Tibial nerve (tissue), 3 donors: Measurements from ENCODE around the gene STPG1.

Experiments
- POLR2A ChIP-seq, 2 donors: fragments of 450-650 bp; IDR thresholded peaks; one replicate each; pipeline ENCODE4 v1.6.1; 2017; ENCODE audit warnings: antibody characterized with exemption in 2 of 2, mild to moderate bottlenecking in 2 of 2, moderate library complexity in 2 of 2
- TF ChIP-seq, protein P1 (sequence below), 5 experiments: fragments of 200-600 bp in 3 of 5; fragments of 450-650 bp in 2 of 5; sonication (generic) in 3 of 5; IDR thresholded peaks; one replicate each; pipeline ENCODE4 v1.5.1; 2016 to 2019; ENCODE audit warnings: antibody characterized with exemption in 5 of 5, mild to moderate bottlenecking in 3 of 5, moderate library complexity in 2 of 5

DNA sequence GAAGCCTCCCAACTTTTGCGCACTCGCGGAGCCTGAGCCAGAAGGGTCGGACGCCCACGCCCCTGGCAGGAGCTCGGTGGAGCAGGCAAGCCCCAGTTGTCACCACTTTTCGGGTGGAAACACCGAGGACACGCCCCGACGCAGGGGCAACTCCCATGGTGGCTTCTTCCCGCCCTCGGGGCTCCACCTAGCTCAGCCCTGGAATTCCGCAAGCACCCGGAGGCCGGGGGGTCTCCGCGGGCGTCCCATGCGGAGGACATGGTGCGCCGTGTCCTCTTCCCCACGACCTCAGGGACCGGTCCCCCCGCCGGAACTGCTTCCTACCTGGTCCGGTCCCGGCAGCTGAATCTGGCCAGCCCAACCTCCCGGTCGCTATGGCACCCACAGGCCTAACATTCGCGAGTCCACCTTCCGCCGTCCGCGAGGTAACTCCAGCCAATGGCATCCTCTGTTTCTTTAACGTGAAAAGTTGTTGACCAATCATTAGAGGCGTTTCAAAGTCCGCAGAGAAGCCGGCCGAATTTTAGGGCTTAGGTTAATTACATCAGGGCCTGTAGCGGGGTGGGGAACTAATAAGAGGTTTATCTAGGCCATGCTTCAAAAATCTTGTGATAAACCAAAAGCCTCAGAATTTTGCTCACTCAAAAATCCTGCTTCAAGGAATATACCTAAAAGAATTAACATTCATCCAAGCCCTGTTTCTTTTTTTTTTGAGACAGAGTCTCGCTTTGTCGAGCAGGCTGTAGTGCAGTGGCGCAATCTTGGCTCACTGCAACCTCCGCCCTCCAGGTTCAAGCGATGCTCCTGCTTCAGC, at the start of gene STPG1:
- TF ChIP-seq, protein P1, sequence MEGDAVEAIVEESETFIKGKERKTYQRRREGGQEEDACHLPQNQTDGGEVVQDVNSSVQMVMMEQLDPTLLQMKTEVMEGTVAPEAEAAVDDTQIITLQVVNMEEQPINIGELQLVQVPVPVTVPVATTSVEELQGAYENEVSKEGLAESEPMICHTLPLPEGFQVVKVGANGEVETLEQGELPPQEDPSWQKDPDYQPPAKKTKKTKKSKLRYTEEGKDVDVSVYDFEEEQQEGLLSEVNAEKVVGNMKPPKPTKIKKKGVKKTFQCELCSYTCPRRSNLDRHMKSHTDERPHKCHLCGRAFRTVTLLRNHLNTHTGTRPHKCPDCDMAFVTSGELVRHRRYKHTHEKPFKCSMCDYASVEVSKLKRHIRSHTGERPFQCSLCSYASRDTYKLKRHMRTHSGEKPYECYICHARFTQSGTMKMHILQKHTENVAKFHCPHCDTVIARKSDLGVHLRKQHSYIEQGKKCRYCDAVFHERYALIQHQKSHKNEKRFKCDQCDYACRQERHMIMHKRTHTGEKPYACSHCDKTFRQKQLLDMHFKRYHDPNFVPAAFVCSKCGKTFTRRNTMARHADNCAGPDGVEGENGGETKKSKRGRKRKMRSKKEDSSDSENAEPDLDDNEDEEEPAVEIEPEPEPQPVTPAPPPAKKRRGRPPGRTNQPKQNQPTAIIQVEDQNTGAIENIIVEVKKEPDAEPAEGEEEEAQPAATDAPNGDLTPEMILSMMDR (IDR thresholded peaks at IDR 0.05): no peak
- no peak for TF ChIP-seq POLR2A (IDR thresholded peaks at IDR 0.05)
